ES-I3 (cell line): ENCODE data around the gene PHACTR1.
"Not testable (repeated sequence)": the region's sequence is repeated elsewhere in the genome, so short reads cannot be mapped to it uniquely, and the experiment has no call there.

Experiments
- H3K36me3 ChIP-seq: 2 replicates; pipeline ENCODE4 v1.6.1; 2013; ENCODE audit warnings: mild to moderate bottlenecking, low read length, control low read depth, moderate library complexity; ENCODE audit not compliant: insufficient read depth
- H3K4me1 ChIP-seq: 2 replicates; pipeline ENCODE4 v1.6.1; 2013; ENCODE audit warnings: mild to moderate bottlenecking, control low read depth, low read length; ENCODE audit not compliant: insufficient read depth
- H3K9ac ChIP-seq: 2 replicates; pipeline ENCODE4 v1.6.1; 2013; ENCODE audit warnings: low read depth, mild to moderate bottlenecking, low read length, moderate library complexity
- H3K9me3 ChIP-seq: 2 replicates; pipeline ENCODE4 v1.6.1; 2013; ENCODE audit warnings: mild to moderate bottlenecking, low read length, moderate library complexity; ENCODE audit not compliant: control insufficient read depth, insufficient read depth

Gene PHACTR1

GRCh38 chr6:13314806-13315205 is 598.2 kb downstream of the PHACTR1 start:
- Histone ChIP-seq H3K9ac (no peak overlapping the region), H3K9me3 (no peaks in the 10 kb centered on the region), H3K36me3 (peaks cover 11% of the 10 kb centered on the region), H3K4me1 (no peaks in the 10 kb centered on the region)

- Histone ChIP-seq H3K36me3 (peaks cover 19% of the 10 kb centered on the region), H3K4me1 (no peaks in the 10 kb centered on the region), H3K9me3 (no peaks in the 10 kb centered on the region), H3K9ac (no peak overlapping the region)
Measured at GRCh38 chr6:13315896-13316295, 599.3 kb downstream of the PHACTR1 start.

- H3K9ac ChIP-seq: no peak overlapping the region
- no peaks in the 10 kb centered on the region for H3K9me3 ChIP-seq
- H3K4me1 ChIP-seq: no peaks in the 10 kb centered on the region
- H3K36me3 ChIP-seq: peaks cover 27% of the 10 kb centered on the region
Measured at GRCh38 chr6:13318821-13319220, 602.3 kb downstream of the PHACTR1 start.

GRCh38 chr6:13319891-13320564 is 603.5 kb downstream of the PHACTR1 start:
- Histone ChIP-seq H3K36me3 (peaks cover 28% of the 10 kb centered on the region), H3K9ac (no peak overlapping the region), H3K9me3 (no peaks in the 10 kb centered on the region), H3K4me1 (no peaks in the 10 kb centered on the region)

- H3K4me1 ChIP-seq, H3K9ac ChIP-seq: not testable (repeated sequence)
- H3K36me3 ChIP-seq: 0 out of 2 replicates have a peak, but pooled peaks cover 11% of the 10 kb centered on the region
Measured at GRCh38 chr6:13326031-13326586, 609.5 kb downstream of the PHACTR1 start.

GRCh38 chr6:13327691-13328075 is 611.1 kb downstream of the PHACTR1 start:
- Histone ChIP-seq H3K4me1 (no peaks in the 10 kb centered on the region), H3K9me3 (no peaks in the 10 kb centered on the region), H3K9ac (peak overlapping the region; percentile 96)

More at GRCh38 chr6:13326031-13326586, 609.5 kb downstream of the PHACTR1 start:
- H3K9me3 ChIP-seq: not testable (repeated sequence)

GRCh38 chr6:13328076-13328874 is 611.7 kb downstream of the PHACTR1 start, which contains the start of gene TBC1D7:
TBC1D7 (minus strand) TSS chr6:13328537; CDS start chr6:13326898, 1,639 bp downstream.
- H3K4me1 ChIP-seq: no peaks in the 10 kb centered on the region
- H3K9me3 ChIP-seq: no peaks in the 10 kb centered on the region
- H3K9ac ChIP-seq: peak within 1 kb of the TSS; percentile 96
- H3K36me3 ChIP-seq: 0 out of 2 replicates have a peak, but pooled peaks cover 5% of the 10 kb centered on the region

More at GRCh38 chr6:13327691-13328075, 611.1 kb downstream of the PHACTR1 start:
- 0 out of 2 replicates have a peak, but pooled peaks cover 5% of the 10 kb centered on the region for H3K36me3 ChIP-seq

GRCh38 chr6:13328875-13329183 is 612.3 kb downstream of the PHACTR1 start:
- 0 out of 2 replicates have a peak, but pooled peaks cover 5% of the 10 kb centered on the region for H3K36me3 ChIP-seq
- H3K4me1 ChIP-seq: no peaks in the 10 kb centered on the region
- H3K9me3 ChIP-seq: no peaks in the 10 kb centered on the region
- H3K9ac ChIP-seq: peak overlapping the region; percentile 96

GRCh38 chr6:13331516-13332348 is 615.2 kb downstream of the PHACTR1 start:
- Histone ChIP-seq H3K9ac (no peak overlapping the region), H3K4me1 (no peaks in the 10 kb centered on the region), H3K9me3 (no peaks in the 10 kb centered on the region), H3K36me3 (no peaks in the 10 kb centered on the region)

GRCh38 chr6:13332349-13332706 is 615.8 kb downstream of the PHACTR1 start:
- H3K36me3 ChIP-seq: no peaks in the 10 kb centered on the region
- no peaks in the 10 kb centered on the region for H3K9me3 ChIP-seq
- no peaks in the 10 kb centered on the region for H3K4me1 ChIP-seq
- H3K9ac ChIP-seq: no peak overlapping the region

- H3K4me1 ChIP-seq: no peaks in the 10 kb centered on the region
- no peaks in the 10 kb centered on the region for H3K36me3 ChIP-seq
- H3K9ac ChIP-seq: no peak overlapping the region
- no peaks in the 10 kb centered on the region for H3K9me3 ChIP-seq
Measured at GRCh38 chr6:13334953-13335352, 618.4 kb downstream of the PHACTR1 start.

GRCh38 chr6:13336553-13336952 is 620.0 kb downstream of the PHACTR1 start:
- no peaks in the 10 kb centered on the region for H3K36me3 ChIP-seq

GRCh38 chr6:13338038-13338437 is 621.5 kb downstream of the PHACTR1 start:
- Histone ChIP-seq H3K9me3 (no peaks in the 10 kb centered on the region), H3K9ac (no peak overlapping the region), H3K4me1 (no peaks in the 10 kb centered on the region), H3K36me3 (no peaks in the 10 kb centered on the region)

More at GRCh38 chr6:13336553-13336952, 620.0 kb downstream of the PHACTR1 start:
- no peak overlapping the region for H3K9ac ChIP-seq
- H3K9me3 ChIP-seq: no peaks in the 10 kb centered on the region
- no peaks in the 10 kb centered on the region for H3K4me1 ChIP-seq
